C1 segment of cervical spinal cord (tissue), 14 donors: Measurements from ENCODE around the gene ZFAND3.
"Not testable (repeated sequence)": the region's sequence is repeated elsewhere in the genome, so short reads cannot be mapped to it uniquely, and the experiment has no call there.

Experiments
- DNase-seq, 14 donors: peaks; one replicate each; lab custom pipeline; 2025; lab: John Stamatoyannopoulos, UW

The ZFAND3 gene

DNA sequence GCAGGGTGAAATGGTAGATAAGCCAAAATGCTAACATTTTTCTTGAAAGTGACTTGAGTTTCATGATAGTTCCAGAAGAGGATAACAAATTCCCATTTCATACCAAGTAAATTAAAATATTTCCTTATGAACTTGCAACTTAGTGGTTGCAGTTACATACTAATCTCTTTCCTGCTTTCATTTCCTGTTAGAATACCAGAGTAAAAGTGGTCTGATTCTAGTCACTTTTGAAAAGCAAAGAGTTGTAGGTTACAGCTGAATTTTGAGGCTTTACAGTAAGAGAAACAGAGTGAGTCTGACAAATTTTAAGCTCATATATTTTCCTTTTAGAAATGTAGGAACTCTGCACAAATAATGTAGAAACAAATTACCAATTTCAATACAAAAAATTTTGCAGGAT, 117.4 kb downstream of the ZFAND3 start:
- no peak for DNase-seq

DNA sequence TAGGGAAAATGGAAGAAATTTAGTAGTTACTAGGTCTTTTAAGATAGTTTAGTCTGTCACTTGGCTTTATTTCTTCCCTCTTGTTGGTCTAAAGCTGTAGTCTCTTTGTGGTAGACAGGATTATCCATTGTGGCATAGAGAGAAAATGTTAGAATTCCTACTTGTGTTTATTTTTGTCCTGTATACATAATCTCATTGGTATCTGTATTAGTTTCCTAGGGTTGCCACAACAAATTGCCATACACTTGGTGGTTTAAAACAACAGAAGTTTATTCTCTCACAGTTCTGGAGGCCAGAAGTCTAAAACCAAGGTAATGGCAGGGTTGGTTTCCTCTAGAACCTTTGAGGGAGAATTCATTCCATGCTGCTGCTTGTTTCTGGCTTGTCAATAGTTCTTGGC, 119.4 kb downstream of the ZFAND3 start:
- no peak for DNase-seq

DNA sequence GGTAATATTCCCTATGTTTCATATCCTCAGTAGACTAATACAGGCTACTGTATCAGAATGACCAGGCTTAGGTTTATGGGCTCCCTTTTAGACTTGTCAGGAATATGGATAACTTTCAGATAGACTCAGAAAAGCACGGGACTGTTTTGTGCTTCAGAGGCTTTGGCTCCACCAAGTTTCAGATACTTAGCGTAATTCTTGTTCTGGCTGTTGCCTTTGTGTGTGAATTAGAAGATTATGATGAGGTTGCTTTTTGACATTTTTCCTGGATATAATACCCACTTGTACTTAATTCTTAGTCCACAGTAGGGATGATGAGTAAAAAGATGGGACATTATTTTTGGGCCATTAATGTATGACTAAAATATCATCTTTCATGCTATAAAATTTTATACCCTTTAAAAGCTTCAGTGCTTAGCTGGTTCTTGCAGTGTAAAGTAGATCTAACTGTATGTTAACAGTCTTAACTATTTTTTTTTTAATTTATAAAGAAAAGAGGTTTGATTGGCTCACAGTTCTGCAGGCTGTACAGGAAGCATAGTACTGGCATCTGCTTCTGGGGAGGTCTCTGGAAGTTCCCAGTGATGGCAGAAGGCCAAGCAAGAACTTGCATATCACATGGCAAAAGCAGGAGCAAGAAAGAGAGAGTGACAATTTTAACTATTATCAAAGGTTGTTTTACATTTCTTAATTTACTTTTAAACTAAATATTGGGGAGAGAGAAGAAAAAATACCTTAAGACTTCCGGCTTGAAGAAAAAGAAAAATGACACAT, 120.7 kb downstream of the ZFAND3 start:
- DNase-seq = peak in 1 of 14 donors; percentile 1

DNA sequence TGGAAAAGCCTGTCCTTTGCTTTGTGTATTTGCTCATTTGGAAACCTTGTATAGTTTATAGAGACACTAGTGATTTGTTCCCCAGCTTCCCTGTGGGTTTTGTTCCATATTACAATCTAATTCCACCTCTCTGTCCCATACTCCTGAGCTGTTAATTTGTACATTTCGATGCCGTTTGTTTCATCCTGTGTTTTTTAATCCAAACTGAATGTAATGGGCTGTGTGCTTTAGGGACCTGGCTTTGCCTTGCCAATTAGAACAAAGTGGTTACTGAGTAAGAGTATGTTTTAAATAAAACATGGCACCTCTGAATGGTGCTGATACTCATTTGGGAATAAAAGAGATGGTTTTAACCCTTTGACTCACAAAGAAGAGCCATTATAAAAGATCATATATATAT, 122.3 kb downstream of the ZFAND3 start:
- DNase-seq = no peak

DNA sequence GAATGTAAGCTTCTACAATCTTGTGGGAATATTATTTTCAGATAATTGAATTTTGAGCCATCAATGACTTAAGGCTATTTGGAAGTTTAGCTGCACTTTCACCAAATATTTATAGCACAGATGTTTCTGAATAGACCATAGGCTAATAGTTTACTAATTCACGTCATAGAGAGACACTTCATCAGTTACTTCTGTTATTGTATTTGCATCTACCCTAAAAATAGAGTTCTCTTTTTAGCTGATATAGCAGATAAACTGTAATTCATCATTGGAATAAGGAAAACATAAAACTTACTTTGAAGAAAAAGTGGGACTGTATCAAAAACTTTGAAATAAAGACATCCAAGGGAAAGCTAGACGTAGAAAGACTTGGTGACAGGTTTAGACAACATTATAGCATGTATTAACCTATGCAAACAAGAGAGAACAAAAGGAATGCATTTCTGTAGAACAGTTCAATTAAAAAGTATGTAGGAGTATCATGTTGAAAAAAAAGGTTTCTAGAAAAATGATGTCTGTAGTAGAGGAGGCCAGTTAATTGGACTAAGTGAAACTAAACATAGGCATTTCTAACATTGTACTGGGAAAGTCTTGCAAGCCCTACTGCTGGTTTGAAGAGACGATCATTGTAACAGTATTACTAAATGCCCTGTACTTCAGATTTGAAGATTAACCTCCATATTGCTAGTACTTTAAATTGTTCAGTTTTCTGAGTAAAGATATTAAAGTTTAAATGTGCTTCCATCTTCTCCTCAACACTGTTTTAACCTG, 123.3 kb downstream of the ZFAND3 start:
- no peak for DNase-seq

DNA sequence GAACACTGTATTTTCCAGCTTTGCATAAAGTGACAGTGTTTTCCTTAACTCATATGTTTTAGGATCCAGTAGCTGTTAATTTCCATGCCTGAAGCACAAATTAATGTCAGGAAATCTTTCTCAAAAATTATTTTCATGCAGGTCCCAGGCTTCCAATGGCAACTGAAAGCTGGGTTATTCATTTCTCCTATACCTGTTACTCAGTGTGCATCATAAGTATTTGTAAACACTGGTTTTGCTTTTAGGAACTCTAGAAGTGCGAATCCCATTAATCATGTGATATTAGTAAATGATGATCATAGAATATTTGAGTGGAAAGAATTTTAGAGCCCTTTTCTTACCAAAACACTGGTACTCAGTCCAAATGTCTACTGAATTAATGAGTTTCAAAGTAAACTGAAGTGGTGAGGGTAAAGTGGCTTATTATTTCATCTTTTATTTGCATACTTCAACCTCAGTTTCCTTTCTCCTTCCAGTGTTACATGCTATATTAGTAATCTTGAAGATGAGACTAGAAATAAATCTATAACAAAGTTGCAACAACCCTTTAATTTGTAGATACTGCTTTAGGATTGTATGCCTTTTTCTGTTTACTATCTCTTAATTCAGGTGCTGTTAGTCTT, 124.0 kb downstream of the ZFAND3 start:
- no peak for DNase-seq

DNA sequence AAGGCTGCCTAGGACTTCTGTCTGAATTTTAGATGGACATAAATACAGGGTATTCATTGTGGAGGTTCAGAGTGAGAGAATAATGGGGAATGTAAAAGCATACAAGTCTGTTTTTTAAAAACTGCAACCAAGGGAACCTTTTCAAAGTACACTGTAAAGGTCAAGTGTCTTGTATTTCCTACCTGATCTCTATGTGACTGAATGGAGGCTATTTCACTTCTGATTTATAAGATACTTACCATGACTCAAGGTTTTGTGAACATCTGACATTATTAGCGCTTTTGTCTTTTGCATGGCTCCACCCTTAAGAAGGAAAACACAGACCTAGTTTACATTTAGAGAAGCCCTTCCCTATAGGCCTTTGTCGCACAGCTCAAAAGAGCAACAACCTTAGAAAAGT, 126.5 kb downstream of the ZFAND3 start:
- DNase-seq = no peak

DNA sequence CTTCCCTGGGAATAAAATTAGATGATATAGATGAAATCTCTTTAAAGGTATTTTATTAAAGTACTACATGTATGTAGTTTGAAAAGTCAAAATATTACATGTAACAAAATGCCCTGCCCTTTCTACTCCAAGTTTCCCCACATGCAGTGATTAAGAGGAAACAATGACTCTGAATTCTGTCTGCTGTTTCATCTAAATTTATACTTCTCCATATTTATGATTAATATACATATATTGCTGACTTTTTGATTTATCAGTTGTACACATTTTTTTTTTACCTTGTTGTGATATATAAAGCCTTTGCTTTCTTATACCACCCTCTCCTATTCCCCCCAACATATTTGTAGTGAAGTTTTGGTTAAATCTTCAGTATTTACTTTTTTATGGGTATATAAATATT, 127.9 kb downstream of the ZFAND3 start:
- DNase-seq = no peak

DNA sequence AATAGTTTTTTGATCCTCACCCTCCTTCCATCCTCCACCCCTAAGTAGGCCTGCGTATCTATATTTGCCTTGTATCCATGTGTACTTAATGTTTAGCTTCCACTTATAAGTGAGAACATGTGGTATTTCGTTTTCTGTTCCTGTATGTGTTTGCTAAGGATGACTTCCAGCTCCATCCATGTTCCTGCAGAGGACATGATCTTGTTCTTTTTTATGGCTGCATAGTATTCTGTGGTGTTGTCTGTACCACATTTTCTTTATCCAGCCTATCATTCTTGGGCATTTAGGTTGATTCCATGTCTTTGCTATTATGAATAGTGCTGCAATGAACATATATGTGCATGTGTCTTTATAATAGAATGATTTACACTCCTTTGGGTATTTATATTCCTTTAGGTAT, 129.1 kb downstream of the ZFAND3 start:
- not testable (repeated sequence) for DNase-seq

DNA sequence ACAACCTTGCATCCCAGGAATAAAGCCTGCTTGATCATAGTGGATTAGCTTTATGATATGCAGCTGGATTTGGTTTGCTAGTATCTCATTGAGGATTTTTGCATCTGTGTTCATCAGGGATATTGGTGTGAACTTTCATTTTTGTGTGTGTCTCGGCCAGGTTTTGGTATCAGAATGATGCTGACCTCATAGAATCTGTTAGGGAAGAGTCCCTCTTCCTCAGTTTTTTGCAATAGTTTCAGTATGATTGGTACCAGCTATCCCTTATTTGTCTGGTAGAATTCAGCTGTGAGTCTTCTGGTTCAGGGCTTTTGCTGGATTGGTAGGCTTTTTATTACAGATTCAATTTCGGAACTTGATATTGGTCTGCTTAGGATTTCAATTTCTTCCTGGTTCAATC, 132.5 kb downstream of the ZFAND3 start:
- DNase-seq = no peak

DNA sequence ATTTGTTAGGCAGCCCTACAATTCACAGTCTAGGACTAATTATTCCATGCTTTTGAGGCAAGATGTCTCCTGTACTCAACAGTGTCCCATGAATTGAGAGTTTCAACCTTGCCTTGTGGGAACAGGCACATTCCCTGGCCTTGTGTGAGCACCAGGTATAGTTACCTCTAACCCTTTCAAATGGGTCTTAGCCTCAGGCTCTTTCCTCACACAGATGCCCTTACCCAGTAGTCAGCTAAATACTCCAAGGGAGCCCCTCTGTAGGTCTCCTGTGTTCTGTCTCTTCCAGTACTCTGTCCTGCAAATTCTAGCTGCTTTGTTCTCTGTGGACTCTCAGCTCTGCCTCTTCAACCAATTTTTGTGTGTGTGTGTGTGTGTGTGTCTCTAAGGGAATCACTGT, 135.3 kb downstream of the ZFAND3 start:
- DNase-seq = no peak

DNA sequence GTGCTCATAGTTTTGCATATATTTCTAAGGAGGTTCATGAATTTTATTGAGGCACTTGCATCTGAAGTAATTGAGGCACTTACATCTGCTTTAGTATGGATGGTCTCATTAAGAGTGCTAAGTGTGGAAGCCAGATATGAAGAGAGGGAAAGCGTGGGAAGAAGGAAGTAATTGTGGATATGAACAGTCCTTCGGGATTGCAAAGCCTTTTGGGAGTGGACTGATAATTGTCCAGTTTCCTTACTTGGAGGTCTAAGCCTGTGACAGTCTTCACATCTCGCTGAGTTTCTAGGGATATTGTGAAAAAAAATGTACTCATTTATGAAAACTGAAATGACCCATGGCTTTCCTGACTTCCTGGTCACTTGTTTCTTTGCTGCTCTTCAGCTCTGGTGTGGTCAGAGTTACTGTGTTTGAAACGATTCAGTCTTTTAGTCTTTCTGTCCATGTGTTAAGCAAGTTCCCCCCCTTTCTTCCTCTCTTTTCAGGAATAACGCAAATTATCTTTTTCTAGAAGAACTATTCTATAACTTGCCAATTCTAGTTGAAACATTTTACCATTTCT, 137.3 kb downstream of the ZFAND3 start:
- no peak for DNase-seq

DNA sequence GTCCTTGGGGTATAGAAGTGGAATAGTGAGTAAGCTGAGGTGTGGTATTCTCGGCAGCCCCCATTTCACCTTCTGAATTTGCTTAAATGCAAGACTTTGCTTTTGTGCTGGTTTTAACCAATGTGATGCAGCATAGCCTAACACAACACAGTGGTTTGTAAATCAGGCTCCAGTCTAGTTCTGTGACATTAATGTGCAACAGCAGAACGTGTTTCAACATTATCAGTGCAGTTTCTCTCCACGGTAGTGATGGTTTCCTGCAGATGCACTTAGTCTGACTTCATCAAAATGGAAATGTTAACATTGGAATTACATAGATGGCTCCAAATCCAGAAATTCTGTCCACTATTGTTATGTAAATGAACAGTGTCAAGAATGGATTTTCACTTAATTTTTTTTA, 139.5 kb downstream of the ZFAND3 start:
- DNase-seq = no peak

DNA sequence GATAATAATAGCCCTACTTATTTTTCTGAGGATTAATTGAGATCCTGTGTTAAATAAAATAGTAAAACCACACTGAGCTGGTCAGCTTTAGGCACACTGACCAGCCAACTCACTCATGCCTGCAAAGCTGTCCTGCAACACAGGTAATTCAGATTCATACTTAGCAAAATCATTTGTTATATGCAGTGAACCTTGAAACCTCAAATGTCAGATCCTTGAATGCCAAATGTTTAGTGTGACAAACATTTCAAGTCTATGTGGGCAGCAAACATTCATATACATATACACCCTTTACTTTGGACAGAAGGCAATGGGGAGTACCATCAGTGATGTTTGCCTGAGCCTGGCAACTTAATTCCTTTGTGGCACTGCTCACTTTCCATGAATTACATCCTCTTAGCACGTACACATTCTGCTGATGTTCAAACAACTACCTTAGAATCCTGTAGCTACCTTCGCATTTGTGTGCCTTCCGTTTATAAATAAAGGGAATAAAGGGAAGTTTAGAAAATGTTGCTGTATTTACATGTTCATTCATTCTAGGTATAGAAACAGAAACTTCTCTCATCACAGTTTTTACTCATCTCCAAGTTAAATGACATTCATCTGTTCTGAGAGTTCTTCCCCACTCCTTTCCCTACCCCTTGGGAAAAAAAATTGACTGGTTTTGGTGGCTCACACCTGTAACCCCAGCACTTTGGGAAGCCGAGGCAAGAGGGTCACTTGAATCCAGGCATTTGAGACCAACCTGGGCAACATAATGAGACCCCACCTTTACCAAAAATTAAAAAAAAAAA, 140.8 kb downstream of the ZFAND3 start:
- no peak for DNase-seq

DNA sequence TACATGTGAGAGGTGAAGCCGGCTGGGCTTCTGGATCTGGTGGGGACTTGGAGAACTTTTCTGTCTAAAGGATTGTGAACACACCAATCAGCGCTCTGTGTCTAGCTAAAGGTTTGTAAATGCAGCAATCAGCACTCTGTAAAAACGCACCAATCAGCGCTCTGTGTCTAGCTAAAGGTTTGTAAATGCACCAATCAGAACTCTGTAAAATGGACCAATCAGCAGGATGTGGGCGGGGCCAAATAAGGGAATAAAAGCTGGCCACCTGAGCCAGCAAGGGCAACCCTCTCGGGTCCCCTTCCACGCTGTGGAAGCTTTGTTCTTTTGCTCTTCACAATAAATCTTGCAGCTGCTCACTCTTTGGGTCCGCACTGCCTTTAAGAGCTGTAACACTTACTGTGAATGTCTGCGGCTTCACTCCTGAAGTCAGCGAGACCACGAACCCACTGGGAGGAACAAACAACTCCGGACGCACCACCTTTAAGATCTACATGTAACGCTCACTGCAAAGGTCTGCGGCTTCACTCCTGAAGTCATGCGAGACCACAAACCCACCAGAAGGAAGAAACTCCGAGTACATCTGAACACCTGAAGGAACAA, 143.1 kb downstream of the ZFAND3 start:
- not testable (repeated sequence) for DNase-seq

DNA sequence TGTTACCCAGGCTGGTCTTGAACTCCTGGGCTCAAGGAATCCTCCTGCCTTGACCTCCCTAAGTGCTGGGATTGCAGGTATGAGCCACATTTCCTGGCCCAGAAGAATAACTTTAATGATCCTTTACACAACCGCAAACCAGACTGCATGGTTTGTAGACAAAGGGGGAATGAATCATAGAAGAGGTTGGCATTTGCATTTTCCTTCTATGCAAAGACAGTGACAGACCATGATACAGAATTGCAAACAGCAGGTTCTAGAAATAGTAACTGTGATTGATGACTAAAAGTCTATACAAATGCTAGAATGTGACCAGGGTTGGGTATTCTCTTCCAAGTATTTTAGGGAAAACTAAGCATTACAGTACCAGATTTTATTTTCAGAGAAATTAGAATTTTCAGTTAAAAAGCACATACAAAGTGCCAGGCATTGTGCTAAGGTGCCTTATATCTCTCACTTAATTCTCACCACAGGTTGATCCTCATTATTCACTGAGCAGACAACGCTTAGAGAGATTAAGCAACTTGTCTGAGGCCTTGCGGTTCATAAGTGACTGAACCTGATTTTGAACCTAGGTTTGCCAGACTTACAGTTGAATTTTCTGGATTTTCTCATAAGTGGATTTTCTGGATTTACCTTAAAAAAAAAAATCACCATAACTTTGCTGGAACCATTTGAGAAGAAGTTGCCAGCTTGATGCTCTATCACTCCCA, 146.6 kb downstream of the ZFAND3 start:
- no peak for DNase-seq

DNA sequence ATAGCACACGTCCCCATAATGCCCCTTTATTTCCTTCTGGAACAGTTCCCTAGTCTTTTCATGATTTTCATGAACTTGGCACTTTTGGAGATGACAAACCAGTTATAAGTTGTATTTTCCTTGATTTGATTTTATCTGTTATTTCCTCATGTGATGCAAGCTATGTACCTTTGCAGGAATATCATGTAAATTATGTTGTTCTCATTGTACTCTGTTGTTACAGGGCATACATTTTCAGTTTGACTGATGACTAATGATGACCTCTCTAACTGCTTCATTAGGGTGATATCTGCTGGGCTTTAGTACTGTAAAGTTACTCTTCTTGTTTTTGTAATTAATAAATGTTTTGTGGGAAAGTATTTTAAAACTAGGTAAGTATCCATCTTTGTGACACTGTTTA, 147.3 kb downstream of the ZFAND3 start:
- no peak for DNase-seq

DNA sequence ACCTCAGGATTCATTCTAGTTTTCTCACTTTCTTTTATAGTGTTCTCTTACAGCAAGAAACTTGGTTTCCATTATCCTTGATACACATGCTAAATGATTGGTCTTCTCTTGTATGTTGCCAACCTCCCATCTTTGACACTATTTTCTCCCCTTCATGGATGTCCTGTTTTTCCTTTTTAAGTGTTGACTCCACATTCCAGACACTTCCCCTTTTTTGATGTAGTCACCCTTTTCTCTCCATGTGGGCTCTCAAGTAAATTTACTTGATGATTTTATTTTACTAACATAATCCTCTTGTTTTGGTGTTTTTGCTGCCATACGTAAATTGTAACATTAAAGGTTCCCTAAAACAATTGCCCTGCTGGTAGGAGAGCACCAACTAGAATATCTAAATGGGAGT, 148.1 kb downstream of the ZFAND3 start:
- DNase-seq = no peak

DNA sequence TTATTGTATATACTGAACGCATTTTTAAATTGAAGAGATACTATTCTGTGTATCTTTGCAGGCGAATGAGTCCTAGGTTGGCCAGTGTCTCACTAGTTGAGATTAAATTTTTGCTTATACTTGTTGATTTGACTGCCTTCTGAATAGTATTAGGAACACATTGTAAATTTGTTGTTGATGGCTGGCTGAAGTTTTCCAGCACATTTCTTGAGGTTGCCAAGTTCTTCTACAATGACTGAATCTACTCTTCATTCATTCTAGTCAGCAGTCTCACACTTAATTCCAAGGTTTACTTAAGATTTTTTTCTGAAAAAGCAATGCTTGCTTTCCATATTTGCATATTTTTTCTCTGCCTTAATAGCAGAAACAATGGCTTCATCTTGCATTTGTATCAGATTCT, 151.7 kb downstream of the ZFAND3 start:
- no peak for DNase-seq

DNA sequence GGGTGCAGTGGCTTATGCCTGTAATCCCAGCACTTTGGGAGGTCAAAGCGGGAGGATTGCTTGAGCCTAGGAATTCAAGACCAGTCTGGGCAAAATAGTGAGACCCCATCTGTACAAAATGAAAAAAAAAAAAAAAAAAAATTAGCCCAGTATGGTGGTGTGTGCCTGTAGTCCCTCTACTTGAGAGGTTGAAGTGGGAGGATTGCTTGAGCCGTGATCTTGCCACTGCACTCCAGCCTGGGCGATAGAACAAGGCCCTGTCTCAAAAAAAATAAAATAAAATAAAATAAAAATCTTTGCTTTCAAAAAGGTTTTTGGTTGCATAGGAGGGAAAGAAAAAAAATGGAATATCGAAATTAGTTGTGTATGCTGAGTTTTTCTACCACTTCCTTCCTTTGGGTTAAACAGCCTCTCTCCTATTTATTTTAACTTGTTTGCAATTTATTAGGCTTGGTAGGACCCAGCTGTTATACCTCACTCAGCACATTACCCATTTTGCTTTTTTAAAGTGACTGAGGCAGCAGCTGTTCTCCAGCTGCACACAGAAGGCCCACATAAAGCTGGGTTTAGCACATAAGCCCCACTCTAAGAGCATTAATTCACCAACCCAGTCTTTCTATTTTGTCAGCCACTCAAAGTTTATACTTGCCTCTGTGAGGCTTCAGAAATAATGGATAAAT, 152.3 kb downstream of the ZFAND3 start:
- no peak for DNase-seq
